ENCODE data around the gene PRICKLE3.

PRICKLE3 gene

DNA sequence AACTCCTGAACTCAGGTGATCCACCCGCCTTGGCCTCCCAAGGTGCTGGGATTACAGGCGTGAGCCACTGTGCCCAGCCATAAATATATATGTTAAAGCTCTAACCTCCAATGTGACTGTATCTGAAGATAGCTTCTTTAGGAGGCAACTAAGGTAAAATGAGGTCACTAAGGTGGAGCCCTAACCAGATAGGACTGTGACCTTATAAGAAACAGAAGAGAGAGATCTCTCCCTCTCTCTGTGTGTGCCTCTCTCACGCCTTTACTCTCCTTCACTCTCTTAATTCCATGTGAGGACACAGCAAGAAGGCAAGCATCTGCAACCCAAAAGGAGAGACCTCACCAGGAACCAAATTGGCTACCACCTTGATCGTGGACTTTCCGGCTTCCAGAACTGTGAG is 24.5 kb downstream of the PRICKLE3 start:
- no peaks in the 10 kb centered on the region for H3K27me3 ChIP-seq (ENCODE audit: control insufficient read depth, low read length)
- H3K79me2 ChIP-seq (ENCODE audit: control insufficient read depth, low read length), result no peaks in the 10 kb centered on the region
- no peak overlapping the region for H3K4me2 ChIP-seq (ENCODE audit: low read length)
- no peak overlapping the region for H3K27ac ChIP-seq (ENCODE audit: low read depth, low read length)
- H3K36me3 ChIP-seq (ENCODE audit: control insufficient read depth, low read length), result no peaks in the 10 kb centered on the region
- no peaks in the 10 kb centered on the region for H3K9me2 ChIP-seq (replicated peaks; ENCODE audit: control insufficient read depth, low read length)
- no peaks in the 10 kb centered on the region for H3K9me3 ChIP-seq (ENCODE audit: control insufficient read depth, insufficient read depth, low read length)
- H3K4me1 ChIP-seq (ENCODE audit: control insufficient read depth, low read length), result peaks cover 20% of the 10 kb centered on the region
- H4K20me1 ChIP-seq (ENCODE audit: control insufficient read depth, insufficient read depth, low read depth, low read length), result no peaks in the 10 kb centered on the region
- no peak overlapping the region for H3K4me3 ChIP-seq (ENCODE audit: low read length)
- H3F3A ChIP-seq (ENCODE audit: control insufficient read depth, insufficient read depth), result no peaks in the 10 kb centered on the region
- TF ChIP-seq, protein P1, sequence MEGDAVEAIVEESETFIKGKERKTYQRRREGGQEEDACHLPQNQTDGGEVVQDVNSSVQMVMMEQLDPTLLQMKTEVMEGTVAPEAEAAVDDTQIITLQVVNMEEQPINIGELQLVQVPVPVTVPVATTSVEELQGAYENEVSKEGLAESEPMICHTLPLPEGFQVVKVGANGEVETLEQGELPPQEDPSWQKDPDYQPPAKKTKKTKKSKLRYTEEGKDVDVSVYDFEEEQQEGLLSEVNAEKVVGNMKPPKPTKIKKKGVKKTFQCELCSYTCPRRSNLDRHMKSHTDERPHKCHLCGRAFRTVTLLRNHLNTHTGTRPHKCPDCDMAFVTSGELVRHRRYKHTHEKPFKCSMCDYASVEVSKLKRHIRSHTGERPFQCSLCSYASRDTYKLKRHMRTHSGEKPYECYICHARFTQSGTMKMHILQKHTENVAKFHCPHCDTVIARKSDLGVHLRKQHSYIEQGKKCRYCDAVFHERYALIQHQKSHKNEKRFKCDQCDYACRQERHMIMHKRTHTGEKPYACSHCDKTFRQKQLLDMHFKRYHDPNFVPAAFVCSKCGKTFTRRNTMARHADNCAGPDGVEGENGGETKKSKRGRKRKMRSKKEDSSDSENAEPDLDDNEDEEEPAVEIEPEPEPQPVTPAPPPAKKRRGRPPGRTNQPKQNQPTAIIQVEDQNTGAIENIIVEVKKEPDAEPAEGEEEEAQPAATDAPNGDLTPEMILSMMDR (IDR thresholded peaks at IDR 0.05; ENCODE audit: low read depth, low read length, poor library complexity, severe bottlenecking), result no peak
- no peak for TF ChIP-seq EZH2phosphoT487 (IDR thresholded peaks at IDR 0.05; ENCODE audit: borderline replicate concordance, low read length)

DNA sequence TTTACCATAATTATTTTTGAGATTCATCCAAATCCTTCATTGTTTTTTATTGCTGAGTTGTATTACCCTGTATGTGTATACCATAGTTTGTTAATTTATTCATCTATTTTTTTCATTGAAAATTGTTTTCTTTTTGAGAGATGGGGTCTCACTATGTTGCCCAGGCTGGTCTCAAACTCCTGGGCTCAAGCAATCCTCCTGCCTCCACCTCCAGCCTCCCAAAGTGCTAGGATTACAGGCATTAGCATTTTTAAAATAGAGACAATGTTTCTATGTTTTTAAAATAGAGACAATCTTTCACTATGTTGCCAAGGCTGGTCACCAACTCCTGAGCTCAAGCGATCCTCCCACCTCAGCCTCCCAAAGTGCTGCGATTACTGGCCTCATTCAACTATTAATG is 25.3 kb downstream of the PRICKLE3 start:
- H3K36me3 ChIP-seq (ENCODE audit: control insufficient read depth, low read length), result no peaks in the 10 kb centered on the region
- no peak overlapping the region for H3K4me3 ChIP-seq (ENCODE audit: low read length)
- TF ChIP-seq, protein P1 (IDR thresholded peaks at IDR 0.05; ENCODE audit: low read depth, low read length, poor library complexity, severe bottlenecking), result no peak
- TF ChIP-seq EZH2phosphoT487 (IDR thresholded peaks at IDR 0.05; ENCODE audit: borderline replicate concordance, low read length), result no peak
- H3K4me2 ChIP-seq (ENCODE audit: low read length), result no peak overlapping the region
- H3K27ac ChIP-seq (ENCODE audit: low read depth, low read length), result no peak overlapping the region
- H3F3A ChIP-seq (ENCODE audit: control insufficient read depth, insufficient read depth), result no peaks in the 10 kb centered on the region
- no peaks in the 10 kb centered on the region for H4K20me1 ChIP-seq (ENCODE audit: control insufficient read depth, insufficient read depth, low read depth, low read length)
- H3K79me2 ChIP-seq (ENCODE audit: control insufficient read depth, low read length), result no peaks in the 10 kb centered on the region
- H3K27me3 ChIP-seq (ENCODE audit: control insufficient read depth, low read length), result no peaks in the 10 kb centered on the region
- no peaks in the 10 kb centered on the region for H3K9me2 ChIP-seq (replicated peaks; ENCODE audit: control insufficient read depth, low read length)
- peaks cover 16% of the 10 kb centered on the region for H3K4me1 ChIP-seq (ENCODE audit: control insufficient read depth, low read length)
- H3K9me3 ChIP-seq (ENCODE audit: control insufficient read depth, insufficient read depth, low read length), result no peaks in the 10 kb centered on the region

DNA sequence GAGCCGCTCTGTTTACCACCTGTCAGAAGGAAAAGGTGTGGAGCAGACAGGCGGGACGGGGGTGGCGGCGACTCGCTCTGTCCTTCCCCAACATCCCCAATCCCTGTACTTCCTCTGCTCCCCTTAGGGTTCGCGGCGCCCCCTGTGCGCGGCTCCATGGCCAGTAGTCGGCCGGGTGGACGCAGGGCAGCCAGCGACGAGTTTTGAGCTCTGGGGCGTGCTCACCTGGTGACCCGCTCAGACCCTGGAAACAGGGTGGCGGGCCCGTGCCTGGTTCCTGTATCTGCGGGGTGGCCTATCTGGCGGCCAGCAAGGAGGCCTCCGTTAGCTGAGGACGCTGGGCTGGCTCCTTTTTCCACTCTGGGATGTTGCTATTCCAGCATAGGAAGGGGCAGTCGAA is 29.0 kb downstream of the PRICKLE3 start:
- no peaks in the 10 kb centered on the region for H3K9me2 ChIP-seq (replicated peaks; ENCODE audit: control insufficient read depth, low read length)
- no peaks in the 10 kb centered on the region for H3F3A ChIP-seq (ENCODE audit: control insufficient read depth, insufficient read depth)
- no peak overlapping the region for H3K4me2 ChIP-seq (ENCODE audit: low read length)
- no peaks in the 10 kb centered on the region for H4K20me1 ChIP-seq (ENCODE audit: control insufficient read depth, insufficient read depth, low read depth, low read length)
- H3K27ac ChIP-seq (ENCODE audit: low read depth, low read length), result no peak overlapping the region
- H3K4me3 ChIP-seq (ENCODE audit: low read length), result no peak overlapping the region
- H3K36me3 ChIP-seq (ENCODE audit: control insufficient read depth, low read length), result no peaks in the 10 kb centered on the region
- H3K4me1 ChIP-seq (ENCODE audit: control insufficient read depth, low read length), result peaks cover 10% of the 10 kb centered on the region
- H3K9me3 ChIP-seq (ENCODE audit: control insufficient read depth, insufficient read depth, low read length), result no peaks in the 10 kb centered on the region
- H3K27me3 ChIP-seq (ENCODE audit: control insufficient read depth, low read length), result no peaks in the 10 kb centered on the region
- H3K79me2 ChIP-seq (ENCODE audit: control insufficient read depth, low read length), result peaks cover 4% of the 10 kb centered on the region; the same call in 1 of the 2 replicates
- TF ChIP-seq, protein P1 (IDR thresholded peaks at IDR 0.05; ENCODE audit: low read depth, low read length, poor library complexity, severe bottlenecking), result no peak
- no peak for TF ChIP-seq EZH2phosphoT487 (IDR thresholded peaks at IDR 0.05; ENCODE audit: borderline replicate concordance, low read length)
